Transverse colon (tissue), 4 donors: ENCODE data around the gene CLK4. TPM values are rescaled to one million over a fixed set of nuclear protein-coding genes. Genes with fewer than 3 reads are reported as not detected.
"Not testable (repeated sequence)": the region's sequence is repeated elsewhere in the genome, so short reads cannot be mapped to it uniquely, and the experiment has no call there.

Experiments
- DNase-seq: peaks from one replicate; pipeline ENCODE4 v3.0.0-alpha.2; 2019
- H3K27ac ChIP-seq, 4 donors: fragments of 200-600 bp; sonication (generic); 2 replicates each; pipeline ENCODE4 v1.5.1; 2016 to 2018; ENCODE audit warnings: inconsistent platforms in 4 of 4
- H3K27me3 ChIP-seq: fragments of 200-600 bp; sonication (generic); 2 replicates; pipeline ENCODE4 v1.5.1; 2017; ENCODE audit warnings: inconsistent platforms
- H3K36me3 ChIP-seq, 4 donors: fragments of 200-600 bp; sonication (generic); 2 replicates each; pipeline ENCODE4 v1.5.1; 2017 to 2019; ENCODE audit warnings: inconsistent platforms in 4 of 4
- H3K4me1 ChIP-seq, 4 donors: fragments of 200-600 bp; sonication (generic); 2 replicates each; pipeline ENCODE4 v1.5.1; 2017 to 2020; ENCODE audit warnings: inconsistent platforms in 4 of 4
- H3K4me3 ChIP-seq, 4 donors: fragments of 200-600 bp; sonication (generic); 1 replicate in 1 of 4; 2 replicates in 3 of 4; pipeline versions ENCODE4 v1.5.1 to v1.6.1; 2017 to 2019; ENCODE audit warnings: inconsistent platforms in 4 of 4
- H3K9me3 ChIP-seq, 2 donors: fragments of 200-600 bp; sonication (generic); 2 replicates each; pipeline ENCODE4 v1.5.1; 2017 to 2019; ENCODE audit warnings: inconsistent platforms in 2 of 2
- CTCF ChIP-seq, 5 experiments: fragments of 200-600 bp in 3 of 5; fragments of 450-650 bp in 2 of 5; sonication (generic) in 3 of 5; IDR thresholded peaks; 1 replicate in 2 of 5; 2 replicates in 3 of 5; pipeline ENCODE4 v1.5.1; 2016 to 2017; ENCODE audit warnings: antibody characterized with exemption in 5 of 5, inconsistent platforms in 3 of 5, mild to moderate bottlenecking in 2 of 5, moderate library complexity in 1 of 5
- EP300 ChIP-seq: sonication (generic); formaldehyde crosslinking; IDR thresholded peaks from one replicate; pipeline ENCODE4 v1.6.1; 2017; ENCODE audit warnings: antibody characterized with exemption, low read depth
- POLR2A ChIP-seq: fragments of 450-650 bp; IDR thresholded peaks from one replicate; pipeline ENCODE4 v1.6.1; 2016; ENCODE audit warnings: antibody characterized with exemption, mild to moderate bottlenecking, moderate library complexity
- POLR2AphosphoS5 ChIP-seq, 3 donors: sonication (generic); formaldehyde crosslinking; IDR thresholded peaks; one replicate each; pipeline ENCODE4 v1.6.1; 2016; ENCODE audit warnings: antibody characterized with exemption in 3 of 3
- WGBS, 2 donors: methylation state at CpG; one replicate each; pipeline ENCODE4 v1.1.5; 2018; ENCODE audit warnings: low coverage in 1 of 2; 5-methylcytosine and 5-hydroxymethylcytosine counted together
- in situ Hi-C, 4 donors: fragments of 200-750 bp; cut with MboI; loops; one replicate each; pipeline versions ENCODE4 v1.15.0 to v1.15.1; 2017; ENCODE audit warnings: low sequenced_read_pairs in 3 of 4, low pct_ligation_motif_present in 1 of 4, low pct_unique_long_range_greater_than_20kb in 1 of 4
- intact Hi-C: fragments of 100-400 bp; cut with DNase I; formaldehyde crosslinking; loops from one replicate; pipeline ENCODE4 v1.15.1; 2023; ENCODE audit warnings: low total_unique reads
- total RNA-seq, 4 donors: library from RNA; depleted of rRNA; stranded (reverse); fragments of >200 nt; gene quantifications; one replicate each; pipeline ENCODE4 v1.1.0, GENCODE V29; 2016

CLK4 gene
- total RNA-seq, 4 donors from 2014 or later: 36.0 to 72.6 (median 52.4) TPM

GRCh38 chr5:178587763-178588611 lies 38.9 kb downstream of the CLK4 start:
- TF ChIP-seq EP300 (no peak), POLR2AphosphoS5 (IDR thresholded peaks at IDR 0.05) (no peak), CTCF (IDR thresholded peaks at IDR 0.05) (no peak), POLR2A (no peak)
- WGBS, 2 donors: 22 to 52% methylated on average over 5 to 13 of the region's 13 CpGs
- peaks cover 52% of the 10 kb centered on the region for H3K27me3 ChIP-seq
- no peaks in the 10 kb centered on the region for H3K9me3 ChIP-seq
- intact Hi-C loops (no loop called here), in situ Hi-C loops (no loop called here)
- no peak overlapping the region for H3K27ac ChIP-seq
- no peaks in the 10 kb centered on the region for H3K36me3 ChIP-seq
- no peak for DNase-seq
- H3K4me1 ChIP-seq: peaks cover 0 to 16% (median 12%) of the 10 kb centered on the region in 4 donors
- H3K4me3 ChIP-seq: no peak overlapping the region

- H3K4me1 ChIP-seq: peaks cover 0 to 16% (median 12%) of the 10 kb centered on the region in 4 donors
- in situ Hi-C loops (no loop called here), intact Hi-C loops (no loop called here)
- DNase-seq: no peak
- H3K9me3 ChIP-seq: no peaks in the 10 kb centered on the region
- H3K36me3 ChIP-seq: no peaks in the 10 kb centered on the region
- 80% methylated on average over 2 of the region's 2 CpGs; no CpG with 5 or more reads in 1 of the 2 donors for WGBS, 2 donors
- no peak overlapping the region for H3K27ac ChIP-seq
- H3K27me3 ChIP-seq: peaks cover 50% of the 10 kb centered on the region
- no peak overlapping the region for H3K4me3 ChIP-seq
- no peak for TF ChIP-seq CTCF (IDR thresholded peaks at IDR 0.05)
- no peak for TF ChIP-seq POLR2A
- no peak for TF ChIP-seq POLR2AphosphoS5 (IDR thresholded peaks at IDR 0.05)
- TF ChIP-seq EP300: no peak
Measured at GRCh38 chr5:178586396-178586795, 40.5 kb downstream of the CLK4 start.

- H3K4me3 ChIP-seq, in situ Hi-C loops, H3K36me3 ChIP-seq, H3K9me3 ChIP-seq, H3K27ac ChIP-seq, intact Hi-C loops: not testable (repeated sequence)
- DNase-seq: peak; percentile 22
- Histone ChIP-seq H3K4me1 (peaks cover 0 to 12% (median 7%) of the 10 kb centered on the region in 4 donors), H3K27me3 (peaks cover 40% of the 10 kb centered on the region)
- 73 to 87% methylated on average over 8 to 10 of the region's 11 CpGs for WGBS, 2 donors
Measured at GRCh38 chr5:178585421-178585820, 41.4 kb downstream of the CLK4 start.

GRCh38 chr5:178583279-178583678 lies 43.6 kb downstream of the CLK4 start:
- H3K27me3 ChIP-seq: peaks cover 19% of the 10 kb centered on the region
- H3K4me3 ChIP-seq: no peak overlapping the region
- no peaks in the 10 kb centered on the region for H3K36me3 ChIP-seq
- no peak for DNase-seq
- in situ Hi-C loops: no loop called here
- TF ChIP-seq EP300 (no peak), POLR2AphosphoS5 (IDR thresholded peaks at IDR 0.05) (no peak), POLR2A (no peak), CTCF (IDR thresholded peaks at IDR 0.05) (no peak)
- no peaks in the 10 kb centered on the region for H3K9me3 ChIP-seq
- H3K27ac ChIP-seq: no peak overlapping the region
- intact Hi-C loops: no loop called here
- WGBS, 2 donors: 73 to 89% methylated on average over 2 to 8 of the region's 8 CpGs
- no peaks in the 10 kb centered on the region for H3K4me1 ChIP-seq
